Right ventricle myocardium superior (tissue), 1 donor: ENCODE results near the gene SLC35F1. TPM values are rescaled to one million over a fixed set of nuclear protein-coding genes. Genes with fewer than 3 reads are reported as not detected.

Experiments
- ATAC-seq: fragments of 200-7000 bp; cut with Tn5 transposase; one replicate; pipeline ENCODE4 v1.9.1; 2020; ENCODE audit warnings: mild to moderate bottlenecking; ENCODE audit not compliant: poor library complexity
- DNase-seq: peaks from one replicate; pipeline ENCODE4 v3.0.0-alpha.2; 2020
- intact Hi-C: fragments of 100-400 bp; cut with DNase I; formaldehyde crosslinking; loops from one replicate; pipeline ENCODE4 v1.11.2; 2022
- total RNA-seq: library from RNA; stranded (reverse); fragmentation: NEBNext Ultra II Directional; extraction: Animal tissue kit (Norgen Biotek cat#: 25700); gene quantifications from one replicate; pipeline ENCODE4 v1.2.1, GENCODE V29; 2021
- donor health status: DM: no; HTN: yes; CAD: no; lungs with severe emphysema.

The SLC35F1 gene
- total RNA-seq, 1 donor from 2014 or later = 4.8 TPM

GRCh38 chr6:118316796-118317384, 409.8 kb downstream of the SLC35F1 start:
- DNase-seq = no peak
- intact Hi-C loops = no loop called here
- peak; percentile 36 for ATAC-seq

- intact Hi-C loops = no loop called here
- no peak for DNase-seq
Measured at GRCh38 chr6:118317581-118318563, 410.8 kb downstream of the SLC35F1 start.

GRCh38 chr6:118318648-118319047, 411.6 kb downstream of the SLC35F1 start:
- intact Hi-C loops = no loop called here
- no peak for DNase-seq
- ATAC-seq = no peak

More at GRCh38 chr6:118317581-118318563, 410.8 kb downstream of the SLC35F1 start:
- peak; percentile 71 for ATAC-seq

GRCh38 chr6:118319416-118319815, 412.4 kb downstream of the SLC35F1 start:
- intact Hi-C loops = no loop called here
- no peak for ATAC-seq
- DNase-seq = no peak

GRCh38 chr6:118319894-118320649, 413.0 kb downstream of the SLC35F1 start:
- no peak for DNase-seq
- intact Hi-C loops = no loop called here
- no peak for ATAC-seq

- intact Hi-C loops = no loop called here
- no peak for ATAC-seq
Measured at GRCh38 chr6:118320652-118321051, 413.6 kb downstream of the SLC35F1 start.

GRCh38 chr6:118324116-118324515, 417.1 kb downstream of the SLC35F1 start:
- no peak for ATAC-seq
- no peak for DNase-seq
- intact Hi-C loops = no loop called here

More at GRCh38 chr6:118320652-118321051, 413.6 kb downstream of the SLC35F1 start:
- DNase-seq = no peak

GRCh38 chr6:118325220-118325860, 418.3 kb downstream of the SLC35F1 start:
- DNase-seq (no peak), ATAC-seq (peak; percentile 72)
- intact Hi-C loops = no loop called here

- ATAC-seq (no peak), DNase-seq (no peak)
- intact Hi-C loops = no loop called here
Measured at GRCh38 chr6:118326712-118327111, 419.6 kb downstream of the SLC35F1 start.

GRCh38 chr6:118327237-118327636, 420.2 kb downstream of the SLC35F1 start:
- DNase-seq (no peak), ATAC-seq (no peak)
- intact Hi-C loops = no loop called here

- ATAC-seq (no peak), DNase-seq (no peak)
- intact Hi-C loops = no loop called here
Measured at GRCh38 chr6:118333772-118334171, 426.7 kb downstream of the SLC35F1 start.

- intact Hi-C loops = no loop called here
- DNase-seq (no peak), ATAC-seq (no peak)
Measured at GRCh38 chr6:118334634-118335033, 427.6 kb downstream of the SLC35F1 start.

- intact Hi-C loops = no loop called here
- DNase-seq (no peak), ATAC-seq (no peak)
Measured at GRCh38 chr6:118335325-118335816, 428.3 kb downstream of the SLC35F1 start.

- intact Hi-C loops = no loop called here
- DNase-seq = no peak
- ATAC-seq = no peak
Measured at GRCh38 chr6:118344014-118344670, 437.1 kb downstream of the SLC35F1 start.

GRCh38 chr6:118350881-118351430, 443.9 kb downstream of the SLC35F1 start:
- ATAC-seq (no peak), DNase-seq (no peak)
- intact Hi-C loops = no loop called here

- no peak for DNase-seq
- intact Hi-C loops = no loop called here
- ATAC-seq = no peak
Measured at GRCh38 chr6:118353564-118353963, 446.5 kb downstream of the SLC35F1 start.

GRCh38 chr6:118354641-118355040, 447.6 kb downstream of the SLC35F1 start:
- DNase-seq (no peak), ATAC-seq (no peak)
- intact Hi-C loops = no loop called here

- intact Hi-C loops = no loop called here
- ATAC-seq (no peak), DNase-seq (no peak)
Measured at GRCh38 chr6:118356054-118356453, 449.0 kb downstream of the SLC35F1 start.
